ENCODE measurements around the gene FRMD1. TPM values are rescaled to one million over a fixed set of nuclear protein-coding genes. Genes with fewer than 3 reads are reported as not detected.

The FRMD1 gene
- total and polyA plus RNA-seq, 10 of the 15 experiments (the other 5 are each of a cell fraction or from before 2014, with no cell fraction given), result not detected

DNA sequence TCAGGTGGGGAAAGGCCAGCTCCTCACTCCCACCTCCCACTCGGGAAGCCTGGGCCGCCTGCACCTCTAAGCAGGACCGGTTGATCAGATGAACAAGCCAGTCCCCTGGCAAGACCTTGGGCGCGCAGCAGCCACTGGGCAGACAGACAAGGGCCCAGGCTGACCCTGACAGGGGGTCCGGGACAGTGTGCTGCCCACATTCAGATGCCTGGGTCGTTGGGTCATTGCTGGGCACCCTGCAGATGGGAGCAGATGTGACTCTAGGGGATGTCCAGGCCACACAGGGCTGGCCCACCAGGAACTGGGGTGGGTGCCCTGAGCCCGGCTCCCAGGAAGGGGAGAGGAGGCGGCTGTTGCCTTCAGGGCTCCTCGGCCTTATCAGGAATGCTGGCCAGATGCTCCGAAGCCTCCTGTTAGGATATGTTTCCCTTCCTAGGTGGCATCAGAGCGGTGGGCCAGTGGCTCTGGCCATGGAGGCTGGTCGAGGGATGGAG, 17.3 kb upstream of the FRMD1 start (continued):
- no peak for TF ChIP-seq MYC (IDR thresholded peaks at IDR 0.05; ENCODE audit: insufficient read depth, insufficient read length, insufficient replicate concordance, low read length, severe bottlenecking)
- no peak for TF ChIP-seq ZNF207 (IDR thresholded peaks at IDR 0.05; ENCODE audit: borderline replicate concordance)
- no peak for TF ChIP-seq SP1 (IDR thresholded peaks at IDR 0.05; ENCODE audit: low read depth, low read length)
- TF ChIP-seq, protein P1, sequence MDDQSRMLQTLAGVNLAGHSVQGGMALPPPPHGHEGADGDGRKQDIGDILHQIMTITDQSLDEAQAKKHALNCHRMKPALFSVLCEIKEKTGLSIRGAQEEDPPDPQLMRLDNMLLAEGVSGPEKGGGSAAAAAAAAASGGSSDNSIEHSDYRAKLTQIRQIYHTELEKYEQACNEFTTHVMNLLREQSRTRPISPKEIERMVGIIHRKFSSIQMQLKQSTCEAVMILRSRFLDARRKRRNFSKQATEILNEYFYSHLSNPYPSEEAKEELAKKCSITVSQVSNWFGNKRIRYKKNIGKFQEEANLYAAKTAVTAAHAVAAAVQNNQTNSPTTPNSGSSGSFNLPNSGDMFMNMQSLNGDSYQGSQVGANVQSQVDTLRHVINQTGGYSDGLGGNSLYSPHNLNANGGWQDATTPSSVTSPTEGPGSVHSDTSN (IDR thresholded peaks at IDR 0.05; ENCODE audit: insufficient replicate concordance, low read depth, low read length), result no peak
- TF ChIP-seq, protein P2, sequence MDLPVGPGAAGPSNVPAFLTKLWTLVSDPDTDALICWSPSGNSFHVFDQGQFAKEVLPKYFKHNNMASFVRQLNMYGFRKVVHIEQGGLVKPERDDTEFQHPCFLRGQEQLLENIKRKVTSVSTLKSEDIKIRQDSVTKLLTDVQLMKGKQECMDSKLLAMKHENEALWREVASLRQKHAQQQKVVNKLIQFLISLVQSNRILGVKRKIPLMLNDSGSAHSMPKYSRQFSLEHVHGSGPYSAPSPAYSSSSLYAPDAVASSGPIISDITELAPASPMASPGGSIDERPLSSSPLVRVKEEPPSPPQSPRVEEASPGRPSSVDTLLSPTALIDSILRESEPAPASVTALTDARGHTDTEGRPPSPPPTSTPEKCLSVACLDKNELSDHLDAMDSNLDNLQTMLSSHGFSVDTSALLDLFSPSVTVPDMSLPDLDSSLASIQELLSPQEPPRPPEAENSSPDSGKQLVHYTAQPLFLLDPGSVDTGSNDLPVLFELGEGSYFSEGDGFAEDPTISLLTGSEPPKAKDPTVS (IDR thresholded peaks at IDR 0.05; ENCODE audit: low read depth, low read length), result no peak
- no peak for TF ChIP-seq POU2F2 (IDR thresholded peaks at IDR 0.05; ENCODE audit: borderline replicate concordance, low read depth, low read length)
- TF ChIP-seq EED (IDR thresholded peaks at IDR 0.05; ENCODE audit: low read depth), result no peak
- no peak for TF ChIP-seq SPI1 (IDR thresholded peaks at IDR 0.05; ENCODE audit: borderline replicate concordance, insufficient read depth, low read depth, low read length)
- TF ChIP-seq RUNX3 (IDR thresholded peaks at IDR 0.05; ENCODE audit: low read length), result no peak
- no peak for TF ChIP-seq EZH2 (IDR thresholded peaks at IDR 0.05; ENCODE audit: borderline replicate concordance, control insufficient read depth, low read depth, low read length)
- TF ChIP-seq YY1 (IDR thresholded peaks at IDR 0.05; ENCODE audit: low read depth, low read length), result no peak
- TF ChIP-seq, protein P3, sequence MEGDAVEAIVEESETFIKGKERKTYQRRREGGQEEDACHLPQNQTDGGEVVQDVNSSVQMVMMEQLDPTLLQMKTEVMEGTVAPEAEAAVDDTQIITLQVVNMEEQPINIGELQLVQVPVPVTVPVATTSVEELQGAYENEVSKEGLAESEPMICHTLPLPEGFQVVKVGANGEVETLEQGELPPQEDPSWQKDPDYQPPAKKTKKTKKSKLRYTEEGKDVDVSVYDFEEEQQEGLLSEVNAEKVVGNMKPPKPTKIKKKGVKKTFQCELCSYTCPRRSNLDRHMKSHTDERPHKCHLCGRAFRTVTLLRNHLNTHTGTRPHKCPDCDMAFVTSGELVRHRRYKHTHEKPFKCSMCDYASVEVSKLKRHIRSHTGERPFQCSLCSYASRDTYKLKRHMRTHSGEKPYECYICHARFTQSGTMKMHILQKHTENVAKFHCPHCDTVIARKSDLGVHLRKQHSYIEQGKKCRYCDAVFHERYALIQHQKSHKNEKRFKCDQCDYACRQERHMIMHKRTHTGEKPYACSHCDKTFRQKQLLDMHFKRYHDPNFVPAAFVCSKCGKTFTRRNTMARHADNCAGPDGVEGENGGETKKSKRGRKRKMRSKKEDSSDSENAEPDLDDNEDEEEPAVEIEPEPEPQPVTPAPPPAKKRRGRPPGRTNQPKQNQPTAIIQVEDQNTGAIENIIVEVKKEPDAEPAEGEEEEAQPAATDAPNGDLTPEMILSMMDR (IDR thresholded peaks at IDR 0.05 in 2 of 3, conservative IDR thresholded peaks at IDR 0.05 in 1 of 3; ENCODE audit: control insufficient read depth in 2 of 3, extremely low read depth in 1 of 3, insufficient read depth in 1 of 3, low read depth in 3 of 3, low read length in 3 of 3), result no peak
